Uterus (tissue), 2 donors: ENCODE measurements around the gene TBXAS1.

Experiments
- POLR2A ChIP-seq, 2 donors: fragments of 450-650 bp; IDR thresholded peaks; one replicate each; pipeline ENCODE4 v1.6.1; 2016; ENCODE audit warnings: antibody characterized with exemption in 2 of 2, mild to moderate bottlenecking in 1 of 2, moderate library complexity in 1 of 2
- TF ChIP-seq, protein P1 (sequence below), 4 experiments: fragments of 200-600 bp in 2 of 4; fragments of 450-650 bp in 2 of 4; sonication (generic) in 2 of 4; IDR thresholded peaks; one replicate each; pipeline ENCODE4 v1.5.1; 2016 to 2019; ENCODE audit warnings: antibody characterized with exemption in 4 of 4, mild to moderate bottlenecking in 2 of 4, moderate library complexity in 1 of 4

DNA sequence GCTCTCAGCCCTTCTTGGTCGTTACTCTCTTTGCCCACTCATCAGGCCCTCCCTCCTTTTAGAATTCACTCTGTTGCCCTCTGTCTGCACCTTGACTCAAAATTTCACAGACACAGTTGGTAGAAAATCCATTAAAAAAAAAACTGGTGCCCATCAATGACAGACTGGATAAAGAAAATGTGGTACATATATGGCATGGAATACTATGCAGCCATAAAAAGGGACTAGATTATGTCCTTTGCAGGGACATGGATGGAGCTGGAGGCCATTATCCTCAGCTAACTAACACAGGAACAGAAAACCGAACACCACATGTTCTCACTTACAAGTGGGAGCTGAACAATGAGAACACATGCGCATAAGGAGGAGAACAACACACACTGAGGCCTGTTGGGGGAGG is 118.0 kb downstream of the TBXAS1 start:
- no peak for TF ChIP-seq POLR2A (IDR thresholded peaks at IDR 0.05)
- TF ChIP-seq, protein P1, sequence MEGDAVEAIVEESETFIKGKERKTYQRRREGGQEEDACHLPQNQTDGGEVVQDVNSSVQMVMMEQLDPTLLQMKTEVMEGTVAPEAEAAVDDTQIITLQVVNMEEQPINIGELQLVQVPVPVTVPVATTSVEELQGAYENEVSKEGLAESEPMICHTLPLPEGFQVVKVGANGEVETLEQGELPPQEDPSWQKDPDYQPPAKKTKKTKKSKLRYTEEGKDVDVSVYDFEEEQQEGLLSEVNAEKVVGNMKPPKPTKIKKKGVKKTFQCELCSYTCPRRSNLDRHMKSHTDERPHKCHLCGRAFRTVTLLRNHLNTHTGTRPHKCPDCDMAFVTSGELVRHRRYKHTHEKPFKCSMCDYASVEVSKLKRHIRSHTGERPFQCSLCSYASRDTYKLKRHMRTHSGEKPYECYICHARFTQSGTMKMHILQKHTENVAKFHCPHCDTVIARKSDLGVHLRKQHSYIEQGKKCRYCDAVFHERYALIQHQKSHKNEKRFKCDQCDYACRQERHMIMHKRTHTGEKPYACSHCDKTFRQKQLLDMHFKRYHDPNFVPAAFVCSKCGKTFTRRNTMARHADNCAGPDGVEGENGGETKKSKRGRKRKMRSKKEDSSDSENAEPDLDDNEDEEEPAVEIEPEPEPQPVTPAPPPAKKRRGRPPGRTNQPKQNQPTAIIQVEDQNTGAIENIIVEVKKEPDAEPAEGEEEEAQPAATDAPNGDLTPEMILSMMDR (IDR thresholded peaks at IDR 0.05) = no peak
